Endodermal cell (in vitro differentiated cells): Measurements from ENCODE around the gene SYCE3. TPM values are rescaled to one million over a fixed set of nuclear protein-coding genes. Genes with fewer than 3 reads are reported as not detected.
"Not testable (repeated sequence)": the region's sequence is repeated elsewhere in the genome, so short reads cannot be mapped to it uniquely, and the experiment has no call there.

Experiments
- DNase-seq: peaks from one replicate; pipeline ENCODE4 v3.0.0-alpha.2; 2017
- H3K27ac ChIP-seq: 2 replicates; pipeline ENCODE4 v1.5.1; 2013; ENCODE audit warnings: mild to moderate bottlenecking, low read depth, low read length, moderate library complexity
- H3K27me3 ChIP-seq: 2 replicates; pipeline ENCODE4 v1.6.1; 2013; ENCODE audit warnings: mild to moderate bottlenecking, low read length, moderate library complexity; ENCODE audit not compliant: insufficient read depth, control insufficient read depth, poor library complexity, severe bottlenecking
- H3K36me3 ChIP-seq: 2 replicates; pipeline ENCODE4 v1.7.0; 2013; ENCODE audit warnings: mild to moderate bottlenecking, low read length, moderate library complexity; ENCODE audit not compliant: control insufficient read depth, insufficient read depth
- H3K4me1 ChIP-seq: one replicate; pipeline ENCODE4 v1.7.0; 2013; ENCODE audit warnings: low read length; ENCODE audit not compliant: control insufficient read depth, insufficient read depth
- H3K4me3 ChIP-seq: 2 replicates; pipeline ENCODE4 v1.5.1; 2013; ENCODE audit warnings: mild to moderate bottlenecking, low read length, moderate library complexity
- H3K9ac ChIP-seq: 2 replicates; pipeline ENCODE4 v1.6.1; 2013; ENCODE audit warnings: mild to moderate bottlenecking, low read length, moderate library complexity; ENCODE audit not compliant: poor library complexity, severe bottlenecking; ENCODE audit errors: extremely low read depth
- H3K9me3 ChIP-seq: 2 replicates; pipeline ENCODE4 v1.6.1; 2013; ENCODE audit warnings: mild to moderate bottlenecking, low read length, moderate library complexity; ENCODE audit not compliant: control insufficient read depth
- H3K27ac Mint-ChIP-seq: 2 replicates; pipeline ENCODE4 v1.8.0; 2020; ENCODE audit warnings: mixed read lengths
- H3K27me3 Mint-ChIP-seq: 2 replicates; pipeline ENCODE4 v1.8.0; 2021; ENCODE audit warnings: mild to moderate bottlenecking, mixed read lengths; ENCODE audit not compliant: insufficient read depth
- H3K36me3 Mint-ChIP-seq: 2 replicates; pipeline ENCODE4 v1.8.0; 2020; ENCODE audit warnings: low read depth, mixed read lengths
- H3K4me1 Mint-ChIP-seq: 2 replicates; pipeline ENCODE4 v1.8.0; 2020; ENCODE audit warnings: mixed read lengths
- H3K4me3 Mint-ChIP-seq: 2 replicates; pipeline ENCODE4 v1.8.0; 2020; ENCODE audit warnings: mild to moderate bottlenecking, moderate library complexity, mixed read lengths
- H3K9me3 Mint-ChIP-seq: 2 replicates; pipeline ENCODE4 v1.8.0; 2020; ENCODE audit warnings: mild to moderate bottlenecking, mixed read lengths
- WGBS, 2 experiments: methylation state at CpG; one replicate each; pipeline versions ENCODE4 v1.1.5 to v1.1.7; 2013; ENCODE audit warnings: missing lambda C conversion rate in 2 of 2, mixed read lengths in 1 of 2; ENCODE audit not compliant: insufficient coverage in 1 of 2, insufficient read length in 1 of 2; 5-methylcytosine and 5-hydroxymethylcytosine counted together
- total RNA-seq, 2 donors: library from RNA; stranded (reverse); fragmentation: NEBNext Ultra II Directional in 1 of 2; extraction: Animal tissue kit (Norgen Biotek cat#: 25700) in 1 of 2; gene quantifications; 2 replicates in 1 of 2; 3 replicates in 1 of 2; pipeline ENCODE4 v1.2.1, GENCODE V29; 2021
- TF ChIP-seq, protein P1 (sequence below): fragments of 200-600 bp; sonication (generic); conservative IDR thresholded peaks from 2 replicates; pipeline ENCODE4 v1.5.0; 2021; ENCODE audit warnings: antibody characterized with exemption, mild to moderate bottlenecking

SYCE3 gene
- total RNA-seq, 2 donors from 2014 or later = 0.70 to 0.91 TPM

DNA sequence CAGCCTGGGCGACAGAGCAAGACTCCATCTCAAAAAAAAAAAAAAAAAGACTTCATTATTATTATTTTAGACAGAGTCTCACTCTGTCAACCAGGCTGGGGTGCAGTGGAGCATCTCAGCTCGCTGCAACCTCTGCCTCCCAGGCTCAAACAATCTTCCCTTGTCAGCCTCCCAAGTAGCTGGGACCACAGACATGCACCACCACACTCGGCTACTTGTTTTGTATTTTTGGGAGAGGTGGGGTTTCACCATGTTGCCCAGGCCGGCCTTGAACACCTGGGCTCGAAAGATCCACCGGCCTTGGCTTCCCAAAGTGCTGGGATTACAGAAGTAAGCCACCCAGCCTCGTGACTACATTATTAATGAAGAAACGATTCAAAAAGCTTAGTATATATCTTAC, 27.6 kb downstream of the SYCE3 start:
- no peak overlapping the region for H3K27ac Mint-ChIP-seq
- no peaks in the 10 kb centered on the region for H3K9me3 ChIP-seq
- no peak overlapping the region for H3K9ac ChIP-seq
- H3K4me1 ChIP-seq = no peaks in the 10 kb centered on the region
- no peak overlapping the region for H3K4me3 ChIP-seq
- TF ChIP-seq, protein P1, sequence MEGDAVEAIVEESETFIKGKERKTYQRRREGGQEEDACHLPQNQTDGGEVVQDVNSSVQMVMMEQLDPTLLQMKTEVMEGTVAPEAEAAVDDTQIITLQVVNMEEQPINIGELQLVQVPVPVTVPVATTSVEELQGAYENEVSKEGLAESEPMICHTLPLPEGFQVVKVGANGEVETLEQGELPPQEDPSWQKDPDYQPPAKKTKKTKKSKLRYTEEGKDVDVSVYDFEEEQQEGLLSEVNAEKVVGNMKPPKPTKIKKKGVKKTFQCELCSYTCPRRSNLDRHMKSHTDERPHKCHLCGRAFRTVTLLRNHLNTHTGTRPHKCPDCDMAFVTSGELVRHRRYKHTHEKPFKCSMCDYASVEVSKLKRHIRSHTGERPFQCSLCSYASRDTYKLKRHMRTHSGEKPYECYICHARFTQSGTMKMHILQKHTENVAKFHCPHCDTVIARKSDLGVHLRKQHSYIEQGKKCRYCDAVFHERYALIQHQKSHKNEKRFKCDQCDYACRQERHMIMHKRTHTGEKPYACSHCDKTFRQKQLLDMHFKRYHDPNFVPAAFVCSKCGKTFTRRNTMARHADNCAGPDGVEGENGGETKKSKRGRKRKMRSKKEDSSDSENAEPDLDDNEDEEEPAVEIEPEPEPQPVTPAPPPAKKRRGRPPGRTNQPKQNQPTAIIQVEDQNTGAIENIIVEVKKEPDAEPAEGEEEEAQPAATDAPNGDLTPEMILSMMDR = no peak
- no peak overlapping the region for H3K4me3 Mint-ChIP-seq
- no peaks in the 10 kb centered on the region for H3K36me3 Mint-ChIP-seq
- 97% methylated on average over 5 of the region's 8 CpGs; no CpG with 5 or more reads in 1 of the 2 experiments for WGBS, 2 experiments
- peaks cover 43% of the 10 kb centered on the region for H3K27me3 ChIP-seq
- no peak for DNase-seq
- H3K4me1 Mint-ChIP-seq = peaks cover 5% of the 10 kb centered on the region
- H3K27ac ChIP-seq = no peak overlapping the region
- no peaks in the 10 kb centered on the region for H3K9me3 Mint-ChIP-seq
- H3K36me3 ChIP-seq = no peaks in the 10 kb centered on the region
- H3K27me3 Mint-ChIP-seq = peaks cover 40% of the 10 kb centered on the region

DNA sequence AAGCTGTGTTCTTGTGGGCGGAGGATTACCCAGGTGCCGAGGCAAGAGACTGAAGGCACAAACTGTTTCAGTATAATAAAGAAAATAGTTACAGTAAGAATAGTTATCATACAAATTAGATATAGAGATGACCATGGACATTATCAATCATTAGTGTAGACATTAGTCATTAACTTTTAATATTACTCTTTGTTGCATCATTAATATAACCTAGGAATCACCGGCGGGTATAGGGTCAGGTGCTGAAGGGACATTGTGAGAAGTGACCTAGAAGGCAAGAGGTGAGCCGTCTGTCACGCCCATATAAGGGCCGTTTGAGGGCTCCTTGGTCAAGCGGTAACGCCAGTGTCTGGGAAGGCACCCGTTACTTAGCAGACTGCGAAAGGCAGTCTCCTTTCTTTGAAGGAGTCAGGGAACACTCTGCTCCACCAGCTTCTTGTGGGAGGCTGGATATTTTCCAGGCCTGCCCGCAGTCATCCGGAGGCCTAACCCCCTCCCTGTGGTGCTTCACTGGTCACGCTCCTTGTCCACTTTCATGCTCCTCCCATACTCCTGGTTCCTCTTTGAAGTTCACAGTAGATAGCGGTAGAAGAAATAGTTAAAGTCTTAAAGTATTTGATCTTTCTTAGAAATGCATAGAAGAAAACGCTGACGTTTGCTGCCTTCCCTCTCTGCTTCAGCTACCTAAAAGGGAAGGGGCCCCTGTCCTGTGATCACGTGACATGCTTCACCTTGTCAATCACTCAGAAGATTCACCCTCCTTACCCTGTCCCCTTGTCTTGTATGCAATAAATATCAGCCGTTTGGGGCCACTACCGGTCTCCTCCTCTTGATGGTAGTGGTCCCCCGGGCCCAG, 28.6 kb downstream of the SYCE3 start:
- H3K27me3 Mint-ChIP-seq = peaks cover 47% of the 10 kb centered on the region
- H3K36me3 ChIP-seq, H3K9me3 Mint-ChIP-seq, DNase-seq, H3K4me3 Mint-ChIP-seq, H3K4me1 ChIP-seq, H3K9me3 ChIP-seq, H3K27ac ChIP-seq, H3K36me3 Mint-ChIP-seq, H3K4me3 ChIP-seq, H3K27ac Mint-ChIP-seq, H3K4me1 Mint-ChIP-seq, H3K9ac ChIP-seq: not testable (repeated sequence)
- 85 to 87% methylated on average over 11 to 21 of the region's 21 CpGs for WGBS, 2 experiments
- H3K27me3 ChIP-seq = peaks cover 54% of the 10 kb centered on the region

DNA sequence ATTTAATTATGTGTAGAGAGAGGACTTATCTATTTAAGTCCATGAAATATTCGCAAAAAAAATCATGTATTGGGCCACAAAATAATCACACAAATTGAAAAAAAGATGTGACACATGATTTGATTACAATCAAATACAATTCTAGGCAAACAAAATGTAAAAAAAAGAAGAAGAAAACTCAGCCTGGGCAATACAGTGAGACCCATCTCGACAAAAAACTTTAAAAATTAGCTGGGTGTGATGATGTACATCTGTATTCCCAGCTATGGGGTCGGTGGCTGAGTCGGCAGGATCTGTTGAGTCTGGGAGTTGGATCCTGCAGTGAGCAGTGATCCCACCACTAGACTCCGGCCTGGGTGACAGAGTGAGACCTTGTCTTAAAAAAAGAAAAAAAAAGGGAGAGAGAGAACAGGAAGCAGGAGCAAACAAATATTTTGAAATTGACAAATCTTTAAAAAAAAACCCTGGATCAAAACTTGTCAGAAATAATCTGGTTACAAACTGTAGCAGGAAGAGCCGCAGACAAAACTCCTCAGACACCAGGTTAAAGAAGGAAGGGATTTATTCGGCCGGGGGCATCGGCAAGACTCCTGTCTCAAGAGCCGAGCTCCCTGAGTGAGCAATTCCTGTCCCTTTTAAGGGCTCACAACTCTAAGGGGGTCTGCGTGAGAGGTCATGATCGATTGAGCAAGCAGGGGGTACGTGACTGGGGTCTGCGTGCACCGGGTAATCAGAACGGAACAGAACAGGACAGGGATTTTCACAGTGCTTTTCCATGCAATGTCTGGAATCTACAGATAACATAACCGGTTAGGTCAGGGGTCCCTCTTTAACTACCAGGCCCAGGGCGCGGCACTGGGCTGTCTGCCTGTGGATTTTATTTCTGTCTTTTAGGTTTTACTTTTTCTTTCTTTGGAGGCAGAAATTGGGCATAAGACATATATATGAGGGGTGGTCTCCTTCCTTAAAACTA, 29.6 kb downstream of the SYCE3 start:
- no peak for DNase-seq
- H3K4me1 Mint-ChIP-seq = peaks cover 5% of the 10 kb centered on the region
- no peak overlapping the region for H3K27ac Mint-ChIP-seq

More for the DNA sequence above, 29.6 kb downstream of the SYCE3 start:
- H3K9ac ChIP-seq = no peak overlapping the region
- peaks cover 54% of the 10 kb centered on the region for H3K27me3 Mint-ChIP-seq
- H3K27me3 ChIP-seq = peaks cover 63% of the 10 kb centered on the region
- H3K4me3 Mint-ChIP-seq = peak overlapping the region; percentile 56
- no peaks in the 10 kb centered on the region for H3K36me3 Mint-ChIP-seq
- no peaks in the 10 kb centered on the region for H3K36me3 ChIP-seq
- H3K4me1 ChIP-seq = no peaks in the 10 kb centered on the region
- WGBS, 2 experiments = 90 to 97% methylated on average over 11 to 18 of the region's 19 CpGs
- H3K4me3 ChIP-seq = no peak overlapping the region
- TF ChIP-seq, protein P1 = no peak
- no peak overlapping the region for H3K27ac ChIP-seq
- H3K9me3 ChIP-seq = no peaks in the 10 kb centered on the region
- no peaks in the 10 kb centered on the region for H3K9me3 Mint-ChIP-seq
